K562 treated with DMSO at 1 percent for 12 hours (cell line): Measurements from ENCODE around the gene VPS37D. TPM values are rescaled to one million over a fixed set of nuclear protein-coding genes. Genes with fewer than 3 reads are reported as not detected.

Source experiments
- total RNA-seq: library from RNA; unstranded; fragments of 300-600 nt; gene quantifications from 2 replicates; pipeline ENCODE4 v1.2.3, GENCODE V29; 2022; ENCODE audit not compliant: insufficient read depth

VPS37D gene
- 2.9 and 4.6 TPM in 2 replicates for total RNA-seq

GRCh38 chr7:73667344-73668102, at the start of gene VPS37D:
TSS of gene VPS37D (plus strand) at chr7:73667831. CDS start at chr7:73667959, 128 bp downstream.

GRCh38 chr7:73623798-73624668, 43.6 kb upstream of the VPS37D start, which contains the start of gene MLXIPL:
TSS of gene MLXIPL (minus strand) at chr7:73624522. CDS start at chr7:73624492, 30 bp downstream.

GRCh38 chr7:73683056-73683787, 15.6 kb downstream of the VPS37D start, which contains the start of the genes BUD23 and DNAJC30:
TSS of gene BUD23 (plus strand) at chr7:73683597. CDS start at chr7:73683626, 29 bp downstream.
TSS of gene DNAJC30 (minus strand) at chr7:73683453. CDS start at chr7:73683423, 30 bp downstream.

GRCh38 chr7:73718905-73719805, 51.5 kb downstream of the VPS37D start, which contains the start of gene STX1A:
TSS of gene STX1A (minus strand) at chr7:73719669. CDS start at chr7:73719631, 38 bp downstream.

Other genes with a start within 250 kb of the VPS37D start
- gene FZD9, start 234.1 kb upstream of the VPS37D start, total RNA-seq: 1.4 and 2.3 TPM in 2 replicates
- gene BAZ1B, start 145.5 kb upstream of the VPS37D start, total RNA-seq: 23.5 and 79.9 TPM in 2 replicates
- 78.6 and 99.6 TPM in 2 replicates for gene BCL7B, start 110.1 kb upstream of the VPS37D start, total RNA-seq
- 39.9 and 48.8 TPM in 2 replicates for gene TBL2, start 89.3 kb upstream of the VPS37D start, total RNA-seq
- 12.2 and 28.9 TPM in 2 replicates for gene MLXIPL, start 43.3 kb upstream of the VPS37D start, total RNA-seq
- 4.2 and 6.4 TPM in 2 replicates for gene DNAJC30, start 15.6 kb downstream of the VPS37D start, total RNA-seq
- 129 and 139 TPM in 2 replicates for gene BUD23, start 15.8 kb downstream of the VPS37D start, total RNA-seq
- 10.1 and 15.4 TPM in 2 replicates for gene STX1A, start 51.8 kb downstream of the VPS37D start, total RNA-seq
- 16.4 and 16.9 TPM in 2 replicates for gene ABHD11, start 71.0 kb downstream of the VPS37D start, total RNA-seq
- not detected in 2 replicates for gene CLDN3, start 102.4 kb downstream of the VPS37D start, total RNA-seq
- gene CLDN4, start 163.2 kb downstream of the VPS37D start, total RNA-seq: 0.14 and 0.34 TPM in 2 replicates
- gene METTL27, start 174.7 kb downstream of the VPS37D start, total RNA-seq: not detected in 2 replicates
- not detected in 2 replicates for gene TMEM270, start 193.3 kb downstream of the VPS37D start, total RNA-seq